ENCODE measurements around the gene YDJC.

The YDJC gene

GRCh38 chr22:21579474-21579851 lies 50.4 kb downstream of the YDJC start:
- no peak for DNase-seq (ENCODE audit: low read depth in 2 of 2)
